ENCODE measurements around the gene TARBP2. TPM values are rescaled to one million over a fixed set of nuclear protein-coding genes. Genes with fewer than 3 reads are reported as not detected.
"Not testable (repeated sequence)": the region's sequence is repeated elsewhere in the genome, so short reads cannot be mapped to it uniquely, and the experiment has no call there.

TARBP2 gene
- total RNA-seq, 1 donor from 2014 or later: 41.2 TPM

- intact Hi-C loops (cut with micrococcal nuclease): loop anchor here (1.0 kb wide), 3 partner anchors 8 to 156 kb away; no protein-coding TSS in a partner anchor
Measured at GRCh38 chr12:53508534-53509170, 7.6 kb downstream of the TARBP2 start.

GRCh38 chr12:53510181-53510812 lies 9.2 kb downstream of the TARBP2 start:
- intact Hi-C loops (cut with micrococcal nuclease): no loop called here

- intact Hi-C loops (cut with micrococcal nuclease): no loop called here
Measured at GRCh38 chr12:53513712-53514410, 12.8 kb downstream of the TARBP2 start.

- intact Hi-C loops (cut with micrococcal nuclease): no loop called here
Measured at GRCh38 chr12:53514628-53515290, 13.7 kb downstream of the TARBP2 start.

GRCh38 chr12:53515291-53515680 lies 14.2 kb downstream of the TARBP2 start:
- intact Hi-C loops (cut with micrococcal nuclease): no loop called here

GRCh38 chr12:53516758-53517455 lies 15.8 kb downstream of the TARBP2 start:
- intact Hi-C loops (cut with micrococcal nuclease): no loop called here

- intact Hi-C loops (cut with micrococcal nuclease): no loop called here
Measured at GRCh38 chr12:53518381-53518780, 17.3 kb downstream of the TARBP2 start.

- intact Hi-C loops (cut with micrococcal nuclease): no loop called here
Measured at GRCh38 chr12:53523131-53523530, 22.0 kb downstream of the TARBP2 start.

- intact Hi-C loops (cut with micrococcal nuclease): no loop called here
Measured at GRCh38 chr12:53524476-53524875, 23.4 kb downstream of the TARBP2 start.

GRCh38 chr12:53530061-53530460 lies 29.0 kb downstream of the TARBP2 start:
- intact Hi-C loops (cut with micrococcal nuclease): no loop called here

- intact Hi-C loops (cut with micrococcal nuclease): no loop called here
Measured at GRCh38 chr12:53530920-53531319, 29.8 kb downstream of the TARBP2 start.

- intact Hi-C loops (cut with micrococcal nuclease): no loop called here
Measured at GRCh38 chr12:53532021-53532420, 30.9 kb downstream of the TARBP2 start.

- intact Hi-C loops (cut with micrococcal nuclease): no loop called here
Measured at GRCh38 chr12:53532524-53533445, 31.7 kb downstream of the TARBP2 start.

- intact Hi-C loops (cut with micrococcal nuclease): no loop called here
Measured at GRCh38 chr12:53533471-53533870, 32.4 kb downstream of the TARBP2 start.

GRCh38 chr12:53536962-53537361 lies 35.9 kb downstream of the TARBP2 start:
- intact Hi-C loops (cut with micrococcal nuclease): no loop called here

GRCh38 chr12:53538209-53538689 lies 37.2 kb downstream of the TARBP2 start:
- intact Hi-C loops (cut with micrococcal nuclease): no loop called here

- intact Hi-C loops (cut with micrococcal nuclease): no loop called here
Measured at GRCh38 chr12:53539526-53539925, 38.4 kb downstream of the TARBP2 start.

- intact Hi-C loops (cut with micrococcal nuclease): loop anchor here (1.0 to 2.0 kb wide), 3 partner anchors 83 to 199 kb away; partner anchors contain the start of genes ATF7 and ATP5MC2
Measured at GRCh38 chr12:53543539-53543938, 42.5 kb downstream of the TARBP2 start.

GRCh38 chr12:53548354-53548753 lies 47.3 kb downstream of the TARBP2 start:
- intact Hi-C loops (cut with micrococcal nuclease): not testable (repeated sequence)

- intact Hi-C loops (cut with micrococcal nuclease): not testable (repeated sequence)
Measured at GRCh38 chr12:53550131-53550530, 49.0 kb downstream of the TARBP2 start.
